HK-2 (cell line): ENCODE data around the gene KTN1.
A peak's percentile ranks its signal among the peaks of the same experiment; 100 is the strongest.

Experiments
- DNase-seq: peaks from one replicate; pipeline ENCODE4 v3.0.0-alpha.2; 2018; ENCODE audit not compliant: unreplicated experiment

KTN1 gene

GRCh38 chr14:55711175-55711811, 131.3 kb downstream of the KTN1 start:
- DNase-seq, result no peak

GRCh38 chr14:55712491-55712890, 132.5 kb downstream of the KTN1 start:
- DNase-seq, result no peak

GRCh38 chr14:55713486-55713885, 133.5 kb downstream of the KTN1 start:
- no peak for DNase-seq

- no peak for DNase-seq
Measured at GRCh38 chr14:55715889-55716288, 135.9 kb downstream of the KTN1 start.

DNA sequence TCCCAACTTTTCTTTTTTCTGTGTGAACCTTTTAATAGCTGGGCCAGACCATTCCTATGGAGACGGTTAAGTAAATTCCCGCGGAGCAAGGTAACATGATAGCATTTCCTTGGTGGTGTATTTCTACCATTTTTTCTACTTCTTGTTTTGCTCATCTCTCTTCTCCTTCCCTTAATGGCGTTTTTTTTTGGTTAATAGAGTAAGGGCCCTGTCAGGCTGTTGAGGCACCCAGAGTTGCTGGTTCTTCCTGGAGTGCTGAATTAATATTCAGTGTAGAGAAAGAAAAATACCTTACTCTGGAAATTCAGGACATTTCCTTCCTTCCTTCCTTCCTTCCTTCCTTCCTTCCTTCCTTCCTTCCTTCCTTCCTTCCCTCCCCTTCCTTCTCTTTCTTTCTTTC, 137.6 kb downstream of the KTN1 start:
- no peak for DNase-seq

DNA sequence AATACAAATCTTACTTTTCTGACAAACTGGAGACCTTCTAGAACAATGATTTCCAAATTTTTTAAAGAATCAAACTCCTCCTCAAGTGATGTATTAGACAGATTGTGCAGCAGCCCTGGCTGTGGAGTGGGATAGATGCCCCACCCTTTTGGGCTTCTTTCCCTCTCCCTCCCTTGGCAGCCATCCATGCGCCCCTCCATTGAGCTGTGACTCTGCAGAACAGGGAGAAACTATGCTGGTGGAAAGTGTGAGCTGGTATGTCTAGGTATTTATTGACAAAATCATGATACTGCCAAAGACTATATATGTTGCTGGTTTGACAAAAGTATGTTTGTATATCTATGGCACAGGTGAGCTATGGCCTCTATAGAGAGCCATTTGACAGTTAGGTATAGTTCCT, 138.5 kb downstream of the KTN1 start:
- DNase-seq, result no peak

GRCh38 chr14:55720796-55721195, 140.8 kb downstream of the KTN1 start:
- DNase-seq, result no peak

- peak; percentile 65 for DNase-seq
Measured at GRCh38 chr14:55721353-55721752, 141.3 kb downstream of the KTN1 start.

GRCh38 chr14:55722054-55722453, 142.0 kb downstream of the KTN1 start:
- DNase-seq, result no peak

DNA sequence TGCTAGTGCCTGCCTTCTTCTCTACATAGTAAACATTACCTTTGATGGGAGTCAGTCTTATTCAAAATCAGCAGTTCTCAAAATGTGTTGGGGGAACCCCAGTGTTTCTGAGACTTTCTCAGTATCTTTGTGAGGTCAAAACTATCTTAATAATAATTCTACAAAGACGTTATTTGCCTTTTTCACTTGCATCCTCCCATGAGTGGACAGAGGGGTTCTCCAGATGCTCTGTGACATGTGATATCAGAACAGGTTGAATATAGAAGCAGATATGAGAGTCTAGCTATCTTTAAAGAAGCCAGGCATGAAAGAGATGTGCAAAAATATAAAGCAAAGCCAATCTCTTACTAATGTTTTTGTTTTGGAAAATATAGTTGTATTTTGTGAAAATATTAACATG, 144.7 kb downstream of the KTN1 start:
- no peak for DNase-seq

- no peak for DNase-seq
Measured at GRCh38 chr14:55730592-55731310, 150.7 kb downstream of the KTN1 start.

DNA sequence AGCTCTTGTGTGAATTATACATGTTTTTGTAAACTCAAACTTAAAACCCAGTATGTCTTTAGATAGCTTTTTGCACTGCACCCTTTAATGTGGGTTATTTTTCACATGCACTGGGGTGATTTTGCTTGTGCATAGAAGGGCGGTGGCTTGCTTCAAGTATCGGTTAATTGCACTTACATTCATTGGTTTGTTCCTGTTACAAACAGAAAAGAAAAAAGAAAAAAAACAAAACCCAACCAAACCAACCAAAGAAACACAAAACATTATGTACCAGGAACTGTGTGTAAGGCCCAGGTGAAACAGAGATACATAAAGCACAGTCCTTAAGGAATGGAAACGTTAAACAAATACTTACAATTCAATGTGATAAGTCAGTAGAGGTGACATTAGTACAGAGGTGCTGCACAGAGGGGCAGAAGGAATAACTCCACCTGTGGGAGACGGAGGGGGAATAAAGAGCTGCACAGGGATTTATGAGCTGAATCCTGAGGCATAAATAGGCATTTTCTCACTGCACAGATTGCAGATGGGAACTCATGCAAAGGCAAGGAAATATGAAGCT, 151.4 kb downstream of the KTN1 start:
- DNase-seq, result no peak

DNA sequence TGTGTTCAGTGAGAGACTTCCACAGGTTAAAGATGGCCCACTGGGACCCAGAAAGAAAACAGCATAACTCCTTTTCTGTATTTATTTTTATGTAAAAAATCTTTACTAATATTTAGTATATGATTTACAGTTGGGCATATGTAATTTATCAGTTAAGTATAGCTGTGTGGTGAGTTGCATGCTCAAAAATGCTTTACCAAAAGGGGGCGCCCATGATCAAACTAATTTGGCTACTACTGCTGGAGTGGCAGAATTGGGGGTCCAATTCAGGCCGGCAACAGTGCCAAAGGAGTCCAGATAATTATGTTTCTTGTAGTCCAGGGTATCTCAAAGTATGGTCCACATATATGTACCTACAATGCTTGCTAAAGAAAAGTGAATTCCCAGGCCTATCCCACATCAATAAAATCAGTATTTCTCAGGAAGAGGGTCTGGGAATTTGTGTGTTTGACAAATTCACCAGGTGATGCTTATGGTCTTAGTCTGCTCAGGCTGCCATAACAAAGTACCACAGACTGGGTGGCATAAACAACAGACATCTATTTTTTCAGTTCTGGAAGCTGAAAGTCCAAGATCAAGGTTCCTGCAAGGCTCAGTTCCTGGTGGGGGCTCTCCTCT, 152.0 kb downstream of the KTN1 start:
- DNase-seq, result peak; percentile 33

- no peak for DNase-seq
Measured at GRCh38 chr14:55733599-55733998, 153.6 kb downstream of the KTN1 start.
